Ovary (tissue), 9 donors: Measurements from ENCODE around the gene BHLHE23. TPM values are rescaled to one million over a fixed set of nuclear protein-coding genes. Genes with fewer than 3 reads are reported as not detected.

Source experiments
- DNase-seq, 5 donors: peaks; one replicate each; pipeline ENCODE4 v3.0.0-alpha.2; 2019 to 2020
- H3K27ac ChIP-seq, 2 donors: fragments of 200-600 bp; one replicate each; pipeline versions ENCODE4 v1.5.1 to v1.8.0; 2019 to 2022
- H3K27me3 ChIP-seq: fragments of 200-600 bp; one replicate; pipeline ENCODE4 v1.8.0; 2022
- H3K36me3 ChIP-seq: fragments of 200-600 bp; sonication (generic); one replicate; pipeline ENCODE4 v1.5.1; 2019
- H3K4me1 ChIP-seq: one replicate; pipeline ENCODE4 v1.8.1; 2013; ENCODE audit warnings: mild to moderate bottlenecking, moderate library complexity; ENCODE audit not compliant: insufficient read depth
- H3K4me3 ChIP-seq: fragments of 200-600 bp; sonication (generic); one replicate; pipeline ENCODE4 v1.5.1; 2017
- H3K9me3 ChIP-seq, 2 donors: fragments of 200-600 bp in 1 of 2; sonication (generic) in 1 of 2; one replicate each; pipeline versions ENCODE4 v1.5.1 to v1.8.1; 2013 to 2019; ENCODE audit warnings: mild to moderate bottlenecking in 1 of 2, moderate library complexity in 1 of 2
- EP300 ChIP-seq: sonication (generic); formaldehyde crosslinking; IDR thresholded peaks from one replicate; pipeline ENCODE4 v1.6.1; 2017; ENCODE audit warnings: antibody characterized with exemption
- POLR2A ChIP-seq: fragments of 450-650 bp; IDR thresholded peaks from one replicate; pipeline ENCODE4 v1.6.1; 2017; ENCODE audit warnings: antibody characterized with exemption, mild to moderate bottlenecking, moderate library complexity
- WGBS, 3 donors: extraction: QIAGEN DNeasy Blood & Tissue Kit in 1 of 3; methylation state at CpG; one replicate each; pipeline versions ENCODE4 v1.1.5 to v1.1.7; 2013 to 2017; 5-methylcytosine and 5-hydroxymethylcytosine counted together
- intact Hi-C, 4 donors: fragments of 100-400 bp; cut with DNase I; formaldehyde crosslinking; loops; one replicate each; pipeline versions ENCODE4 v1.11.0 to v1.15.1; 2022 to 2023
- polyA plus RNA-seq, 2 donors: library from polyadenylated mRNA; stranded (reverse); fragments of 200-250 nt in 1 of 2; fragments of 350-450 nt in 1 of 2; fragmentation: Illumina TruSeq in 1 of 2; extraction: RNeasy Lipid Tissue Mini Kit (QIAGEN cat#74804) in 1 of 2; gene quantifications; one replicate each; pipeline ENCODE4 v1.2.3, GENCODE V29; 2013 to 2014
- total RNA-seq, 7 donors: library from RNA; depleted of rRNA in 2 of 7; stranded (reverse); fragments of >200 nt in 2 of 7; fragmentation: NEBNext Ultra II Directional in 3 of 7; extraction: Animal tissue kit (Norgen Biotek cat#: 25700) in 3 of 7; gene quantifications; one replicate each; pipeline versions ENCODE4 v1.1.0 to v1.2.4, GENCODE V29; 2016 to 2023
- TF ChIP-seq, protein P1 (sequence below), 3 donors: fragments of 450-650 bp in 2 of 3; fragments of 200-600 bp in 1 of 3; IDR thresholded peaks; one replicate each; pipeline versions ENCODE4 v1.5.1 to v1.8.0; 2016 to 2022; ENCODE audit warnings: antibody characterized with exemption in 3 of 3, mild to moderate bottlenecking in 1 of 3
- donor health status: DM: no; HTN: no; CAD: no; lungs with moderate emphysema.
- donor health status: DM: no; HTN: no; CAD: no.
- donor health status: Bipolar disorder and iron deficiency.
- donor health status: DM: yes; HTN: yes; CAD: no.
- donor health status: DM: no; HTN: no; CAD: no.
- donor health status: DM: yes; HTN: yes; CAD: no.

BHLHE23 gene
- total and polyA plus RNA-seq, 9 donors = not detected

DNA sequence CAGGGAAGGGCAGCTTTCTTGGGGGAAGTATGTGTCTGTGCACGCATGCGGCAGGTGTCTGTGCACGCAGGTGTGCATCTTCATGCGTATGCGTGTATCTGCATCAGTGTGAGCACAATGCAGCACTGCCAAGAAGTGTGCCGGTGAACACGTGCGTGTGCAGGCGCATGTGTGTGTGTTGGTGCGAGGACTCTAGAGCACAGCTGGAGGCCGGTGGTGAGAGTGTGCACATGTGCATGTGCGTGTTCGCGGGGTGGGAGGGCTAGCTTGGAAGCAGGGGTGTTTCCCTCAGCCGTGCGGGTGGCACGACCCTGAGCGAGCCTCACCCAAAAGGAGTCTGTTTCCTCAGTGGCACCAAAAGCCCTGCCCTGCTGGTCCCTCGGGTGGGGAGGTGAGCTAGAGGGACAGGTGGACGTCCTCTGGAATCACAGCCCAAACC is 46.7 kb downstream of the BHLHE23 start:
- 87 to 90% (median 88%) methylated on average over 20 of the region's 20 CpGs for WGBS, 3 donors

DNA sequence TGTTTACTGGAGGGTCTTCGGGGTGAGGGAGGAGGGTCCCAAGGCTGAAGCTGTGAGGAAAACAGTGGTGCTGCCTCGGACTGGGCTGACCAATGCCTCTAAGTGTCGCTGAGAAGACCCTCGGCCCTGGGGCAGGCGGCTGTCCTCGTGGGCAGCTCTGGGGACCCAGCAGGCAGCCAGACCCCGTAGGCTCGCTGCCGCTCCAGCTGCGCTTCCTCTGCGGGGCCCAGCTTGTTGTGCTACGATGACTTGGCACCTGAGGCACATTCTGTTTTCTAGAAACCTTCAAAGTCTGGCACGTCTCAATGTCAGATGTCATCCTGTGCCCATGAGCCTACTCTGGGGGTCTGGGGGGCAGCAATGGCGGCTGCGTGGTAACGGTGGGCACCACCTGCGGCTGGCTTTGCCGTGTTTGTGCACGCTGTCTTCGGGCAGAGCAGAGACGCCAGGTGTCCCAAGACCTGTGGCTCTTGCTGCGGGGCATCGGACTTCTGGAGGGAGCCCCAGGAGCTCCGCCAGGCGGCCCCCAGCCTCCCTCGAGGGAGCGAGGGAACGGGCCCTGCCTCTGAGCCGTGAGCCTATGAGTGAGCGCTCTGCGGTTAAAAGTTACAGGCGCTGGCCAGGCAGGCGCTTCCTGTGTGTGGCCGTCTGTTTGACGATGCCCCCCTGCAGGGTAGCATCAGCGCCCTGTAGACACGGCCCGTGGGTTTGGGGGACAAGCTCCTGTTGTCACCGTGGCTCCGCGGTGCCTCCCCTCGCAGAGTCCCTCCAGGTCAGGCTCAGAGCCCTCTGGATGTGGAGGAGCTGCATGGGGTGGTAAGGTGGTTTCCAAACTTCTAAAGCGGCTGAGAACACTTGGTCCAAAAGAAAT is 47.4 kb downstream of the BHLHE23 start:
- TF ChIP-seq POLR2A = no peak
- TF ChIP-seq, protein P1, sequence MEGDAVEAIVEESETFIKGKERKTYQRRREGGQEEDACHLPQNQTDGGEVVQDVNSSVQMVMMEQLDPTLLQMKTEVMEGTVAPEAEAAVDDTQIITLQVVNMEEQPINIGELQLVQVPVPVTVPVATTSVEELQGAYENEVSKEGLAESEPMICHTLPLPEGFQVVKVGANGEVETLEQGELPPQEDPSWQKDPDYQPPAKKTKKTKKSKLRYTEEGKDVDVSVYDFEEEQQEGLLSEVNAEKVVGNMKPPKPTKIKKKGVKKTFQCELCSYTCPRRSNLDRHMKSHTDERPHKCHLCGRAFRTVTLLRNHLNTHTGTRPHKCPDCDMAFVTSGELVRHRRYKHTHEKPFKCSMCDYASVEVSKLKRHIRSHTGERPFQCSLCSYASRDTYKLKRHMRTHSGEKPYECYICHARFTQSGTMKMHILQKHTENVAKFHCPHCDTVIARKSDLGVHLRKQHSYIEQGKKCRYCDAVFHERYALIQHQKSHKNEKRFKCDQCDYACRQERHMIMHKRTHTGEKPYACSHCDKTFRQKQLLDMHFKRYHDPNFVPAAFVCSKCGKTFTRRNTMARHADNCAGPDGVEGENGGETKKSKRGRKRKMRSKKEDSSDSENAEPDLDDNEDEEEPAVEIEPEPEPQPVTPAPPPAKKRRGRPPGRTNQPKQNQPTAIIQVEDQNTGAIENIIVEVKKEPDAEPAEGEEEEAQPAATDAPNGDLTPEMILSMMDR (IDR thresholded peaks at IDR 0.05) = no peak
- no peak for TF ChIP-seq EP300
- Histone ChIP-seq H3K4me3 (no peak overlapping the region), H3K4me1 (peaks cover 4% of the 10 kb centered on the region), H3K9me3 (no peaks in the 10 kb centered on the region), H3K27ac (no peak overlapping the region), H3K36me3 (no peaks in the 10 kb centered on the region), H3K27me3 (no peaks in the 10 kb centered on the region)
- 71 to 84% (median 79%) methylated on average over 37 to 43 of the region's 43 CpGs for WGBS, 3 donors
- DNase-seq = no peak
- intact Hi-C loops = no loop called here

More for the DNA sequence above, 46.7 kb downstream of the BHLHE23 start:
- H3K27ac ChIP-seq = no peak overlapping the region
- H3K4me3 ChIP-seq = no peak overlapping the region
- H3K27me3 ChIP-seq = no peaks in the 10 kb centered on the region
- intact Hi-C loops = no loop called here
- H3K36me3 ChIP-seq = no peaks in the 10 kb centered on the region
- DNase-seq = no peak
- no peaks in the 10 kb centered on the region for H3K4me1 ChIP-seq
- TF ChIP-seq, protein P1 (IDR thresholded peaks at IDR 0.05) = no peak
- TF ChIP-seq EP300 (no peak), POLR2A (no peak)
- H3K9me3 ChIP-seq = no peaks in the 10 kb centered on the region

DNA sequence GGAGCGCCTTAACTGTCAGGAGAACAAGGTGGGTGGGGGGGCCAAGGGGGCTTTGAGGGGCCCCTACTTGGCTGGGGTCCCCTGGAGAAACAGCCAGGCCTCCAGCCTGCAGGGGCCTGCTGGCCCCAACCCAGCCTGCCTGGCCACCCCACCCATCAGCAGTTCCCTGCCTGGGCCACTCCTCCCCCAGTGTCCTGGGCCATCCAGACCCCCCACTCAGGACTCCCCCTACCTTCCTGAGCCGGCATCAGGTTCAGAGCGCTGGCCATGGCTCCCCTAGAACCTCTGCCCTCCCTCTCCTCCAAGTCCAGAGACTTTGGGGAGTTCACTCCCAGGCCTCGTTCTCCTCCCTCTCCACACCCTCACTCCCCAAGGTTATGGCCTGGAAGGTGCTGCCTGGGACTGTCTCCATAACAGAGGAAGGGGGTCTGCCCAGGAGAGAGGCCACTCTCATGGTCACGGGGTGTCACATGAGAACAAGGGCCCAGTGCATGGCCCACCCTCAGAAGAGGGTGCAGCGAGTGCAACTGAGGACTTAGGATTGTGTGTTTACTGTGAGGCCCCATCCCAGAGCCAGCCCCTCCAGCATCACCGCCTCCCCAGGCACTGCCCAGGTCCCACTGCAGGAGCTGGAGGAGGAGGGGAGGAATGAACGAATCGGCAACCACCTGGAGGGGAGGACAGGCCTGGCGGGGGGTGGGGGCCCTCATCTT is 48.2 kb downstream of the BHLHE23 start:
- H3K36me3 ChIP-seq = no peaks in the 10 kb centered on the region
- no peak for DNase-seq
- 75 to 84% (median 79%) methylated on average over 10 of the region's 10 CpGs for WGBS, 3 donors
- H3K27me3 ChIP-seq = no peaks in the 10 kb centered on the region
- peaks cover 7% of the 10 kb centered on the region for H3K4me1 ChIP-seq
- H3K4me3 ChIP-seq = no peak overlapping the region
- no peak for TF ChIP-seq EP300
- TF ChIP-seq, protein P1 (IDR thresholded peaks at IDR 0.05) = no peak
- no peak for TF ChIP-seq POLR2A
- no peak overlapping the region for H3K27ac ChIP-seq
- H3K9me3 ChIP-seq = no peaks in the 10 kb centered on the region
- intact Hi-C loops = no loop called here

DNA sequence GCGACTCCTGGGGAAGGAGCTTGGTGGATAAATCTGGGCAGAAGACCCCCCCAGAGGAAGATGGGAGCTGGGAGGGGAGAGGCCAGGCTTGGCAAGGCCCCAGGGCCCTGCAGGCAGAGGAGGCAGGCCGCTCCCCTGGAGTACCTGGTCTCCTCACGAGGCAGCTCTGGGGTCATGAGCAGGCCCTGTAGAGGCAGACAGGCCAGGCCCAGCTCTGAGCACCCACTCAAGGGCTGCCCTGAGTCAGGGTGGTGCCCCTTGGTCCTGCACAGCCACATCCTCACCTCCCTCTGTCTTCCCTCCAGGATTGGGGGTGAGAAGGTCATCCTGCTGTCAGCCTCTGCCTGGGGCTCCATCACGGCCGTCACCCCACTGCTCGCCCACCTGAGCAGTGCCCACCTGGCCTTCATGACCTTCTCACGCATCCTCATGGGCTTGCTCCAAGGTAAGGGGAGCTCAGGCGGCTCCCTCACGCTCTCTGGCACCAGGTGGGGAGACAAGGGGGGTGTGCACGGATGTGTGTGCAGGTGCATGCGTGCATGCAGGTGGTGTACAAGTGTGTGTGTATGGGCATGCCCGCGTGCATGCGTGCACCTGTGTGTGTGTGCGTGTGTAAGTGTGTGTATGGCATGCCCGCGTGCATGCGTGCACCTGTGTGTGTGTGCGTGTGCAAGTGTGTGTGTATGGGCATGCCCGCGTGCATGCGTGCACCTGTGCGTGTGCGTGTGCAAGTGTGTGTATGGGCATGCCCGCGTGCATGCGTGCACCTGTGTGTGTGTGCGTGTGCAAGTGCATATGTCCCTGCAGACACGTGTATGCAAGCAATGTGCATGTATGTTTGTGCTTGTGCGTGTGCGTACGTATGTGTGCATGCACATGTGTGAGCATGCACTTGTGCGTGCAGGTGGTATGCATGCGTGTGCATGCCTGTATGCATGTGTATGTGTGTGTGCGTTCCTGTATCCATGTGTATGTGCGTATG is 49.3 kb downstream of the BHLHE23 start:
- H3K36me3 ChIP-seq = no peaks in the 10 kb centered on the region
- H3K27ac ChIP-seq = no peak overlapping the region
- H3K9me3 ChIP-seq = no peaks in the 10 kb centered on the region
- DNase-seq = no peak
- peaks cover 19% of the 10 kb centered on the region for H3K4me1 ChIP-seq
- TF ChIP-seq POLR2A = no peak
- no peak for TF ChIP-seq EP300
- TF ChIP-seq, protein P1 (IDR thresholded peaks at IDR 0.05) = no peak
- intact Hi-C loops = no loop called here
- H3K27me3 ChIP-seq = no peaks in the 10 kb centered on the region
- 92 to 94% (median 92%) methylated on average over 36 of the region's 36 CpGs for WGBS, 3 donors
- H3K4me3 ChIP-seq = no peak overlapping the region
